Sigmoid colon (tissue), 7 donors: ENCODE data around the gene NTMT1. TPM values are rescaled to one million over a fixed set of nuclear protein-coding genes. Genes with fewer than 3 reads are reported as not detected.
A peak's percentile ranks its signal among the peaks of the same experiment; 100 is the strongest.

ENCODE experiments used
- DNase-seq: peaks from one replicate; pipeline ENCODE4 v3.0.0-alpha.2; 2019
- H3K27ac ChIP-seq, 4 donors: fragments of 200-600 bp; sonication (generic); one replicate each; pipeline ENCODE4 v1.5.1; 2016 to 2019; ENCODE audit warnings: mild to moderate bottlenecking in 1 of 4
- H3K27me3 ChIP-seq, 3 donors: fragments of 200-600 bp; sonication (generic); one replicate each; pipeline ENCODE4 v1.5.1; 2019; ENCODE audit warnings: mild to moderate bottlenecking in 1 of 3
- H3K36me3 ChIP-seq, 4 donors: fragments of 200-600 bp; sonication (generic); one replicate each; pipeline ENCODE4 v1.5.1; 2016 to 2019
- H3K4me1 ChIP-seq, 4 donors: fragments of 200-600 bp; sonication (generic); one replicate each; pipeline ENCODE4 v1.5.1; 2017 to 2019
- H3K4me3 ChIP-seq, 4 donors: fragments of 200-600 bp; sonication (generic); one replicate each; pipeline ENCODE4 v1.5.1; 2017 to 2019; ENCODE audit warnings: mild to moderate bottlenecking in 2 of 4, moderate library complexity in 1 of 4
- H3K9me3 ChIP-seq, 4 donors: fragments of 200-600 bp in 3 of 4; sonication (generic) in 3 of 4; one replicate each; pipeline versions ENCODE4 v1.5.1 to v1.6.1; 2013 to 2019
- EP300 ChIP-seq, 4 donors: sonication (generic); formaldehyde crosslinking; IDR thresholded peaks; one replicate each; pipeline ENCODE4 v1.6.1; 2017; ENCODE audit warnings: antibody characterized with exemption in 4 of 4
- POLR2A ChIP-seq, 2 donors: fragments of 450-650 bp; IDR thresholded peaks; one replicate each; pipeline ENCODE4 v1.6.1; 2016; ENCODE audit warnings: antibody characterized with exemption in 2 of 2, mild to moderate bottlenecking in 2 of 2, moderate library complexity in 2 of 2
- POLR2AphosphoS5 ChIP-seq, 4 donors: sonication (generic); formaldehyde crosslinking; IDR thresholded peaks; one replicate each; pipeline ENCODE4 v1.6.1; 2017; ENCODE audit warnings: antibody characterized with exemption in 4 of 4
- WGBS, 2 donors: extraction: QIAGEN DNeasy Blood & Tissue Kit; methylation state at CpG; one replicate each; pipeline ENCODE4 v1.1.7; 2013; 5-methylcytosine and 5-hydroxymethylcytosine counted together
- intact Hi-C: fragments of 100-400 bp; cut with DNase I; formaldehyde crosslinking; loops from one replicate; pipeline ENCODE4 v1.15.1; 2023
- polyA plus RNA-seq, 3 donors: library from polyadenylated mRNA; stranded (reverse); fragments of 200-250 nt; gene quantifications; one replicate each; pipeline ENCODE4 v1.2.3, GENCODE V29; 2013
- total RNA-seq, 4 donors: library from RNA; depleted of rRNA; stranded (reverse); fragments of >200 nt; gene quantifications; one replicate each; pipeline ENCODE4 v1.1.0, GENCODE V29; 2016
- TF ChIP-seq, protein P1 (sequence below), 4 experiments: fragments of 450-650 bp in 3 of 4; fragments of 200-600 bp in 1 of 4; IDR thresholded peaks; one replicate each; pipeline ENCODE4 v1.5.1; 2016 to 2019; ENCODE audit warnings: antibody characterized with exemption in 4 of 4, mild to moderate bottlenecking in 3 of 4, moderate library complexity in 2 of 4
- donor health status: healthy with polysubstance abuse.
- donor health status: Bipolar disorder and iron deficiency.
- donor health status: healthy.

Gene NTMT1
- total and polyA plus RNA-seq, 7 donors, result 5.8 to 49.3 (median 22.5) TPM

DNA sequence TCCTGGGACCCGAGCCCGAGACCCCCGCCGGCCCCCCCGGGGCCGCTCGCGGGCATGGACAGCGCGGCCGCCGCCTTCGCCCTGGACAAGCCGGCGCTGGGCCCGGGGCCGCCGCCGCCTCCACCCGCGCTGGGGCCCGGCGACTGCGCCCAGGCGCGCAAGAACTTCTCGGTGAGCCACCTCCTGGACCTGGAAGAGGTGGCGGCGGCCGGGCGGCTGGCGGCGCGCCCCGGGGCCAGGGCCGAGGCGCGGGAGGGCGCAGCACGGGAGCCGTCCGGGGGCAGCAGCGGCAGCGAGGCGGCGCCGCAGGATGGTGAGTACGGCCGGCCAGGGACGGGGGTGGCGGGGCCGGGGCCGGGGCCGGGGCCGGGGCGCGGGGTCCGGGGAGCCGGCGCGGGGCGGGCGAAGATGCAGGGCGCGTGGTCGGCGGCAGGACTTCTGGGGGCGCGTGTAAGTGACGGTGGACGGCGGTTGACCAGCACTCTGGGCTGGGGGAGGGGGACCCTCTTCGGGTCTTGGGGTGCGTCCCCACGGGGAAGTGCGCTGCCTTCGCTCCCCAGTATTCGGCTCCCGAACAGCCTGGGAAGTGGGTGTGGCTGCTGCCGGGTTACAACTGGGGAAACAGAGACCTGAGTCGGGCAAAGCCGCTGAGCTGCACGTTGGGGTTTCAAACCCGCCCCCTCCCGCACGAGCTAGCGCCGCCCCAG is 40.0 kb downstream of the NTMT1 start:
- WGBS, 2 donors, result 5% methylated on average over 88 of the region's 88 CpGs
- TF ChIP-seq POLR2AphosphoS5 (IDR thresholded peaks at IDR 0.05), result no peak
- TF ChIP-seq POLR2A (IDR thresholded peaks at IDR 0.05), result no peak
- TF ChIP-seq EP300 (IDR thresholded peaks at IDR 0.05), result no peak
- TF ChIP-seq, protein P1, sequence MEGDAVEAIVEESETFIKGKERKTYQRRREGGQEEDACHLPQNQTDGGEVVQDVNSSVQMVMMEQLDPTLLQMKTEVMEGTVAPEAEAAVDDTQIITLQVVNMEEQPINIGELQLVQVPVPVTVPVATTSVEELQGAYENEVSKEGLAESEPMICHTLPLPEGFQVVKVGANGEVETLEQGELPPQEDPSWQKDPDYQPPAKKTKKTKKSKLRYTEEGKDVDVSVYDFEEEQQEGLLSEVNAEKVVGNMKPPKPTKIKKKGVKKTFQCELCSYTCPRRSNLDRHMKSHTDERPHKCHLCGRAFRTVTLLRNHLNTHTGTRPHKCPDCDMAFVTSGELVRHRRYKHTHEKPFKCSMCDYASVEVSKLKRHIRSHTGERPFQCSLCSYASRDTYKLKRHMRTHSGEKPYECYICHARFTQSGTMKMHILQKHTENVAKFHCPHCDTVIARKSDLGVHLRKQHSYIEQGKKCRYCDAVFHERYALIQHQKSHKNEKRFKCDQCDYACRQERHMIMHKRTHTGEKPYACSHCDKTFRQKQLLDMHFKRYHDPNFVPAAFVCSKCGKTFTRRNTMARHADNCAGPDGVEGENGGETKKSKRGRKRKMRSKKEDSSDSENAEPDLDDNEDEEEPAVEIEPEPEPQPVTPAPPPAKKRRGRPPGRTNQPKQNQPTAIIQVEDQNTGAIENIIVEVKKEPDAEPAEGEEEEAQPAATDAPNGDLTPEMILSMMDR (IDR thresholded peaks at IDR 0.05), result no peak
- H3K27ac ChIP-seq, result peak overlapping the region in 1 of 4 donors; percentile 46
- H3K4me3 ChIP-seq, result peak overlapping the region in 3 of 4 donors; percentile 36 to 43 (median 41)
- DNase-seq, result no peak
- no peaks in the 10 kb centered on the region for H3K36me3 ChIP-seq
- H3K27me3 ChIP-seq, result peaks cover 15 to 42% (median 23%) of the 10 kb centered on the region in 3 donors
- peaks cover 0 to 18% (median 15%) of the 10 kb centered on the region in 4 donors for H3K4me1 ChIP-seq
- intact Hi-C loops, result loop anchor here (5.0 kb wide), 1 partner anchor 46 kb away; no protein-coding TSS in a partner anchor
- no peaks in the 10 kb centered on the region for H3K9me3 ChIP-seq

GRCh38 chr9:129666575-129666974 is 40.6 kb downstream of the NTMT1 start:
- H3K27ac ChIP-seq, result peak overlapping the region in 1 of 4 donors; percentile 46

GRCh38 chr9:129667378-129667777 is 41.4 kb downstream of the NTMT1 start:
- Histone ChIP-seq H3K27ac (no peak overlapping the region), H3K4me1 (peaks cover 0 to 18% (median 15%) of the 10 kb centered on the region in 4 donors), H3K9me3 (no peaks in the 10 kb centered on the region), H3K27me3 (peaks cover 15 to 42% (median 23%) of the 10 kb centered on the region in 3 donors), H3K4me3 (no peak overlapping the region), H3K36me3 (no peaks in the 10 kb centered on the region)
- intact Hi-C loops, result loop anchor here (5.0 kb wide), 1 partner anchor 45 kb away; no protein-coding TSS in a partner anchor
- no peak for DNase-seq
- TF ChIP-seq EP300 (IDR thresholded peaks at IDR 0.05) (no peak), POLR2A (IDR thresholded peaks at IDR 0.05) (no peak), POLR2AphosphoS5 (IDR thresholded peaks at IDR 0.05) (no peak)
- TF ChIP-seq, protein P1 (IDR thresholded peaks at IDR 0.05), result no peak
- WGBS, 2 donors, result 74 to 82% methylated on average over 11 of the region's 11 CpGs

More at GRCh38 chr9:129666575-129666974, 40.6 kb downstream of the NTMT1 start:
- WGBS, 2 donors, result 18 to 27% methylated on average over 13 of the region's 13 CpGs
- no peak for DNase-seq
- Histone ChIP-seq H3K4me3 (peak overlapping the region in 3 of 4 donors; percentile 21 to 43 (median 36)), H3K27me3 (peaks cover 15 to 42% (median 23%) of the 10 kb centered on the region in 3 donors), H3K4me1 (peaks cover 0 to 18% (median 15%) of the 10 kb centered on the region in 4 donors), H3K9me3 (no peaks in the 10 kb centered on the region), H3K36me3 (no peaks in the 10 kb centered on the region)
- intact Hi-C loops, result loop anchor here (5.0 kb wide), 1 partner anchor 46 kb away; no protein-coding TSS in a partner anchor
- no peak for TF ChIP-seq EP300 (IDR thresholded peaks at IDR 0.05)
- TF ChIP-seq, protein P1 (IDR thresholded peaks at IDR 0.05), result no peak
- TF ChIP-seq POLR2A (IDR thresholded peaks at IDR 0.05), result no peak
- TF ChIP-seq POLR2AphosphoS5 (IDR thresholded peaks at IDR 0.05), result no peak

- Histone ChIP-seq H3K4me3 (no peak overlapping the region), H3K27ac (no peak overlapping the region), H3K4me1 (peaks cover 0 to 18% (median 15%) of the 10 kb centered on the region in 4 donors), H3K27me3 (peaks cover 15 to 42% (median 23%) of the 10 kb centered on the region in 3 donors), H3K9me3 (no peaks in the 10 kb centered on the region), H3K36me3 (no peaks in the 10 kb centered on the region)
- 27 to 69% methylated on average over 9 of the region's 9 CpGs for WGBS, 2 donors
- DNase-seq, result no peak
- TF ChIP-seq POLR2AphosphoS5 (IDR thresholded peaks at IDR 0.05), result no peak
- no peak for TF ChIP-seq POLR2A (IDR thresholded peaks at IDR 0.05)
- no peak for TF ChIP-seq EP300 (IDR thresholded peaks at IDR 0.05)
- TF ChIP-seq, protein P1 (IDR thresholded peaks at IDR 0.05), result no peak
- intact Hi-C loops, result loop anchor here (5.0 kb wide), 1 partner anchor 44 kb away; no protein-coding TSS in a partner anchor
Observed at GRCh38 chr9:129667850-129668249, 41.9 kb downstream of the NTMT1 start.
